Putamen (tissue), 1 donor: ENCODE data around the gene DISP2.

Experiments
- DNase-seq: peaks from one replicate; pipeline ENCODE4 v3.0.0-alpha.2; 2016; ENCODE audit warnings: low spot score

The DISP2 gene

GRCh38 chr15:40365624-40366456 lies 7.8 kb downstream of the DISP2 start:
- no peak for DNase-seq

DNA sequence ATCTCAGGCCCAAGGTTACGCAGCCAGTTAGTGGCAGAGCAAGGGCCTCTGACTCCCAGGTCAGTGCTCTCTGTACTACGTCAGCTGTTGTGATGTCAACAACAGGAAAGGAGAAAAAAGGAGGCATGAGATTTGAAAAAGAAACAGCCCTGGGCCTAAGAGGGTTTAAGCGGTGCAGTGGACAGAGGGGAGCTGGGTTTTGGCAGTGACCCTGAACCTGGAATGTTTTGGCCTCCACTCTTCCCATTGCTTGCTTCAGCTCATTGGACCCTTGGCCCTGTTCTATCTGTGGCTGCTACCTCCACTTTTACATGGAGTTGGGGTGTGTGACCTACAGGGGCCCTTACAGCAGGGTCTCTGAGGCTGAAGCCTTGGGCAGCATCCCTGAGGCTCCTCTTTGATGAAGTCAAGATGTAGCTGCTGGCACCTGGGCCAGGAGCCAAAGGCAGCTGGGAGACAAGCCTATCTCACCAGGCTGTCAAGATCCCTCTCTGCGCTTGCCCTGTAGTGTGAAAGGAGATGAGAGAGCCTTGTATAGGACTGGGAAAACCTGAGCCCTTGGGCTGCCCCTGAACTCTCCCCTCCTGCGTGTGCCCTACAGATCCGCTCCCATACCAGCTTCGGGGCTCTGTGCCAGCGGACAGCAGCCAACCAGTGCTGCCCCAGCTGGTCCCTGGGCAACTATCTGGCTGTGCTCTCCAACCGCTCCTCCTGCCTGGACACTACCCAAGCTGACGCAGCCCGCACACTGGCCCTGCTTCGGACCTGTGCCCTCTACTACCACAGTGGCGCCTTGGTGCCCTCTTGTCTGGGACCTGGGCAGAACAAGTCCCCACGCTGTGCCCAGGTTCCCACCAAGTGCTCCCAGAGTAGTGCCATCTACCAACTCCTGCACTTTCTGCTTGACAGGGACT lies 8.7 kb downstream of the DISP2 start:
- peak; percentile 62 for DNase-seq

GRCh38 chr15:40367371-40367685 lies 9.3 kb downstream of the DISP2 start:
- DNase-seq = no peak

DNA sequence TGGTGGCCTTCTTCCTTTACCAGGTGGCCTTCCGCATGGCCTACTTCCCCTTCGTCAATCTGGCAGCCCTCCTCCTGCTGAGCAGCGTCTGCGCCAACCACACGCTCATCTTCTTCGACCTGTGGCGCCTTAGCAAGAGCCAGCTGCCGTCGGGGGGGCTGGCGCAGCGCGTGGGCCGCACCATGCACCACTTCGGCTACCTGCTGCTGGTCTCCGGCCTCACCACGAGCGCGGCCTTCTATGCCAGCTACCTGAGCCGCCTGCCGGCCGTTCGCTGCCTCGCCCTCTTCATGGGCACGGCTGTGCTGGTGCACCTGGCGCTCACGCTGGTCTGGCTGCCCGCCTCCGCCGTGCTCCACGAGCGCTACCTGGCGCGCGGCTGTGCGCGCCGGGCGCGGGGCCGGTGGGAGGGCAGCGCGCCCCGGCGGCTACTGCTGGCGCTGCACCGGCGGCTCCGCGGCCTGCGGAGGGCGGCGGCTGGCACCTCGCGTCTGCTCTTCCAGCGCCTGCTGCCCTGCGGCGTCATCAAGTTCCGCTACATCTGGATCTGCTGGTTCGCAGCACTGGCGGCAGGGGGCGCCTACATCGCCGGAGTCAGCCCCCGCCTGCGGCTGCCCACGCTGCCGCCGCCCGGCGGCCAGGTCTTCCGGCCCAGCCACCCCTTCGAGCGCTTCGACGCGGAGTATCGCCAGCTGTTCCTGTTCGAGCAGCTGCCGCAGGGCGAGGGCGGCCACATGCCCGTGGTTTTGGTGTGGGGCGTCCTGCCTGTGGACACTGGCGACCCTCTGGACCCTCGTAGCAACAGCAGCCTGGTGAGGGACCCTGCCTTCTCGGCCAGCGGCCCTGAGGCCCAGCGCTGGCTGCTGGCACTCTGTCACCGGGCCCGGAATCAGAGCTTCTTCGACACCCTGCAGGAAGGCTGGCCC lies 9.9 kb downstream of the DISP2 start:
- peak; percentile 65 for DNase-seq

DNA sequence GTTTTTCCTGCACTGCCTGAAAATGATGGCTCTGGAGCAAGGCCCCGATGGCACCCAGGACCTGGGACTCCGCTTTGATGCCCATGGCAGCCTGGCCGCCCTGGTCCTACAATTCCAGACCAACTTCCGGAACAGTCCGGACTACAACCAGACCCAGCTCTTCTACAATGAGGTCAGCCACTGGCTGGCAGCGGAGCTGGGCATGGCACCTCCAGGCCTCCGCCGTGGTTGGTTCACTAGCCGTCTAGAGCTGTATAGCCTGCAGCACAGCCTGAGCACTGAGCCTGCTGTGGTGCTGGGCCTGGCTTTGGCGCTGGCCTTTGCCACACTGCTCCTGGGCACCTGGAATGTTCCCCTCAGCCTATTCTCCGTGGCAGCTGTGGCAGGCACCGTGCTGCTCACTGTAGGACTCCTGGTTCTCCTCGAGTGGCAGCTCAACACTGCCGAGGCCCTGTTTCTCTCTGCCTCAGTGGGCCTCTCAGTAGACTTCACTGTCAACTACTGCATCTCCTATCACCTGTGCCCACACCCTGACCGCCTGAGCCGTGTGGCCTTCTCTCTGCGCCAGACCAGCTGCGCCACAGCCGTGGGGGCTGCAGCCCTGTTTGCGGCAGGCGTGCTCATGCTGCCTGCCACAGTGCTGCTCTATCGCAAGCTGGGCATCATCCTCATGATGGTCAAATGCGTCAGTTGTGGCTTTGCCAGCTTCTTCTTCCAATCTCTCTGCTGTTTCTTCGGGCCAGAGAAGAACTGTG lies 10.9 kb downstream of the DISP2 start:
- no peak for DNase-seq

- DNase-seq = no peak
Measured at GRCh38 chr15:40369474-40369869, 11.5 kb downstream of the DISP2 start.

GRCh38 chr15:40369971-40370370 lies 12.0 kb downstream of the DISP2 start:
- DNase-seq = no peak

DNA sequence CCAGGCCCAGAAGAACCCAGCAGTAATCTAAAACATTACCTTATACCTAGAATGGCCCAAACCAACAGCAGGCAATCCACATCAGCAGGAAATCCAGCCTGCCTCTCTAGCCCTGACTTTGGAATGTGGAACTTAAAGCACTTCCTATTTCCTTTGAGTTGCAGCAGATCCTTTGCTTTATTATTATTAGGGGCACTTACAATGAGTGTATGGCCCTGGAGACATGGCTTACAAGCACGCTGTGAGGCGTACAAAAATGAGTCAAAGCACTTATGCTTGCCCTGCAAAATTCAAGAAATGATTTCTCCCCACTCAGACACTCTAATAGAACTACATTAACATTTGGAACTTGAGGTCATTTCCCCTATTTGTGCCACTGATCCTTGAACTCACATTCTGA lies 15.0 kb downstream of the DISP2 start:
- no peak for DNase-seq

GRCh38 chr15:40377606-40378005 lies 19.6 kb downstream of the DISP2 start:
- no peak for DNase-seq

DNA sequence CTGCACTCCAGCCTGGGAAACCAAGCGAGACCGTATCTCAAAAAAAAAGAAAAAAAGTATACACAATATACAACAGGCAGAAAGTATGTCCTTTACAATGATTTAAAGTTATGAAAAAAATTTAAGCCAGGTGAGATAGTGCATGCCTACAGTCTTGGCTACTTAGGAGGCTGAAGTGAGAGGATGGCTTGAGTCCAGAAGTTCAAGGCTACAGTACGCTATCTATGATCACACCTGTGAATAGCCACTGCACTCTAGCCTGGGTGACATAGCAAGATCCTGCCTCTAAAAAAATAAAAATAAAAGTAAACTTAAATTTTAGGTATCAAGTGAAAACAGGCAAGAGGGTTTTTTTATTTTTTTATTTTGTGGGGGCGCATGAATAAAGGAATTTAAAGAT lies 21.4 kb downstream of the DISP2 start:
- DNase-seq = no peak

DNA sequence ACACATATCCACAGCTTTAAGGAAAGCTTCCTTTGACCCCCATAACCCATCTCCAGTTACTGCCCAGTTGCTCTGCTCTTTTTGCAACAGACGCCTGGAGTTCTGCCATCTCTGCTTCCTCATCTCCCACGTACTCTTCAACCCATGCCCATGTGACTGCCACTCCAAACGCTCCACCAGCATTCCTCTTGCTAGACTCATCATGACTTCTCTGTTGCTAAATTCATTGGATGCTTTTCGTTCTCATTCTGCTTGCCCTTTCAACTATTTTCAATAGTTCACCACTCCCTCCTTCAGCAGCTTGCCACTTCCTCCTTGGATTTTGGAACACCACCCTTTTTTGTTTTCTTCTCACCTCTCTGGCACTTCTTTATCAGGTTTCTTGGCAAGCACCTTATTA lies 21.8 kb downstream of the DISP2 start:
- no peak for DNase-seq

DNA sequence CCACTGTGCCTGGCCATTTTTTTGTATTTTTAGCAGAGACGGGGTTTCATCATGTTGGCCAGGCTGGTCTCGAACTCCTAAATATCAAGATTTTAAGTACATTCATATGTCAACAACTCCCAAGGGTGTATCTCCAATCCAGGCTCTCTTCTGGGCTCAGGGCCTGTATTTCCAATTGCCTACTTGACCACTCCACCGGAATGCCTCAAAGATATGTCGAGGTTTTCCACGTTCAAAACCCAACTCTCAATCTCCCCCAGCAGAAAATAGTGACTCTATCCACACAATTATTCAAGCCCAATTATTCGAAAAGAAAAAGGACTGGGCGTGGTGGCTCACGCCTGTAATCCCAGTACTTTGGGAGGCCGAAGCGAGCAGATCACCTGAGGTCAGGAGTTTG lies 22.6 kb downstream of the DISP2 start:
- no peak for DNase-seq

- no peak for DNase-seq
Measured at GRCh38 chr15:40381818-40382529, 24.0 kb downstream of the DISP2 start.

GRCh38 chr15:40382580-40383456 lies 24.8 kb downstream of the DISP2 start, which contains the start of gene KNSTRN:
KNSTRN (plus strand) TSS chr15:40382721; CDS start chr15:40382836, 115 bp downstream.
- DNase-seq = peak; percentile 92

DNA sequence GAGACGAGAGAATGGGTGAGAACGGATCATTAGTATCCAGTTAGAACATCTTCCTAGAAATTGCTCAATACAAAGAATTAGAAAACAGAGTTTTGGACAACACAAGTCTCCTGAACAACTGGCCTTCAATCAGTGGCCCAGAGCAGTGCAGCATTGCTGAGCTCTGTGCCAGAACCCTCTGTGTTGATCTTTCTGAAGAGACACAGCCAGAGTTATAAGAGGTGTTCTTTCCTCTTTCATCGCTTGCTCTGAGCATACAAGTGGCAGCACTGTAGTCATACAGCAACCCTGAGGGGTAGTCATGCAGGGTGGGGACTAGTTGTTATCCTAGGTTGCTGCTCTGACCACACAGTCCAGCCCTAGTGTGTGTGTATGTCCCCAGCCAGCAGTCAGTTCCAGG lies 28.5 kb downstream of the DISP2 start:
- no peak for DNase-seq

DNA sequence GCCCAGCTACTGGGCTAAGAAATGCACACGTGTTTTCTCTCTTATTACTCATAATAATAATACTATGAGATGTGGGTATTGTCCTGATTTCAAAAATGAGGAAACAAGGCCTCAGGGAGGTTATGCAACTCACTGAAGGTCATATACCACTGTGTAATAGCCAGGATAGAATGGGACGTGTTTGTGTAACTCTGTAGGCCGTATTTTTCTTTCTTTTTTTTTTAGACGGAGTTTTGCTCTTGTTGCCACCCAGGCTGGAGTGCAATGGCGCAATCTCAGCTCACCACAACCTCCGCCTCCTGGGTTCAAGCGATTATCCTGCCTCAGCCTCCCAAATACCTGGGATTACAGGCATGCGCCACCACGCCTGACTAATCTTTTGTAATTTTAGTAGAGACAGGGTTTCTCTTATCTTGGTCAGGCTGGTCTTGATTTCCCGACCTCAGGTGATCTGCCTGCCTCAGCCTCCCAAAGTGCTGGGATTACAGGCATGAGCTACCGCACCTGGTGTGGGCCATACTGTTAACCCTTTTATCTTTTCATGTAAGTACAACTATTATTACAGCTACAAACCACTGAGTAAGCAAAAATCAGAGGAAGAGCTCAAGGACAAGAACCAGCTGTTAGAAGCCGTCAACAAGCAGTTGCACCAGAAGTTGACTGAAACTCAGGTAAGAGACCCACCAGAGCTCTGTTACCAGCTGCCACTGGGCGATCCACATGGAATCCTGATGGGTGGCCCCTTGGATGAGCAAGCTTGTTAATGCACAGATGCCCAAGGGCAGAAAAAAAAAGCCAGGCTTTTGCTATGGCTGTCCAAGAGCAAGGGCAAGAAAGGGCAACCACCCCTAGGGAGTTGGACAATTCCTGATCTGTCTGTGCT lies 31.2 kb downstream of the DISP2 start:
- DNase-seq = no peak

GRCh38 chr15:40389824-40390595 lies 32.0 kb downstream of the DISP2 start:
- no peak for DNase-seq
